BLaER1 treated with 17β-estradiol and CSF1 and Interleukin-3, amounts not matched to agents 10 nM and 100 nM (cell line): ENCODE measurements around the gene GRB7.

Experiments
- H3K27ac ChIP-seq, 11 experiments: shearing (Covaris generic); formaldehyde crosslinking; 2 replicates each; pipeline ENCODE4 v1.8.1; 2022
- H3K27me3 ChIP-seq, 11 experiments: shearing (Covaris generic); formaldehyde crosslinking; 2 replicates each; pipeline ENCODE4 v1.8.1; 2022
- H3K36me3 ChIP-seq, 11 experiments: shearing (Covaris generic); formaldehyde crosslinking; 2 replicates each; pipeline ENCODE4 v1.8.1; 2022
- H3K4me1 ChIP-seq, 10 experiments: shearing (Covaris generic); formaldehyde crosslinking; 2 replicates each; pipeline ENCODE4 v1.8.1; 2022
- H3K4me2 ChIP-seq, 11 experiments: shearing (Covaris generic); formaldehyde crosslinking; 2 replicates each; pipeline ENCODE4 v1.8.1; 2022
- H3K4me3 ChIP-seq, 10 experiments: shearing (Covaris generic); formaldehyde crosslinking; 2 replicates each; pipeline ENCODE4 v1.8.1; 2022
- H3K9ac ChIP-seq, 11 experiments: shearing (Covaris generic); formaldehyde crosslinking; 2 replicates each; pipeline ENCODE4 v1.8.1; 2022
- H3K9me3 ChIP-seq, 11 experiments: shearing (Covaris generic); formaldehyde crosslinking; replicated peaks in 1 of 11; 2 replicates each; pipeline ENCODE4 v1.8.1; 2022
- H4K20me1 ChIP-seq, 11 experiments: shearing (Covaris generic); formaldehyde crosslinking; 2 replicates each; pipeline ENCODE4 v1.8.1; 2022
- Cebpa-rat ChIP-seq, 11 experiments: shearing (Covaris generic); IDR thresholded peaks; 2 replicates each; pipeline ENCODE4 v1.8.1; 2022

The GRB7 gene

GRCh38 chr17:39781861-39782213 lies 44.1 kb downstream of the GRB7 start:
- H3K4me3 ChIP-seq, result no peak overlapping the region
- peaks cover 0 to 45% (median 0%) of the 10 kb centered on the region in 11 experiments; a peak in 8 of 22 replicates for H3K27me3 ChIP-seq
- peak overlapping the region in 7 of 11 experiments; percentile 13 to 66 (median 39); a peak in 9 of 22 replicates for H3K4me2 ChIP-seq
- no peak overlapping the region for H3K9ac ChIP-seq
- H3K36me3 ChIP-seq, result no peaks in the 10 kb centered on the region
- H3K9me3 ChIP-seq, result no peaks in the 10 kb centered on the region
- TF ChIP-seq Cebpa-rat (IDR thresholded peaks at IDR 0.05), result no peak
- peaks cover 8 to 32% (median 20%) of the 10 kb centered on the region in 10 experiments; a peak in 18 of 20 replicates for H3K4me1 ChIP-seq
- no peak overlapping the region for H3K27ac ChIP-seq
- H4K20me1 ChIP-seq, result no peaks in the 10 kb centered on the region; a peak in 1 of 22 replicates

DNA sequence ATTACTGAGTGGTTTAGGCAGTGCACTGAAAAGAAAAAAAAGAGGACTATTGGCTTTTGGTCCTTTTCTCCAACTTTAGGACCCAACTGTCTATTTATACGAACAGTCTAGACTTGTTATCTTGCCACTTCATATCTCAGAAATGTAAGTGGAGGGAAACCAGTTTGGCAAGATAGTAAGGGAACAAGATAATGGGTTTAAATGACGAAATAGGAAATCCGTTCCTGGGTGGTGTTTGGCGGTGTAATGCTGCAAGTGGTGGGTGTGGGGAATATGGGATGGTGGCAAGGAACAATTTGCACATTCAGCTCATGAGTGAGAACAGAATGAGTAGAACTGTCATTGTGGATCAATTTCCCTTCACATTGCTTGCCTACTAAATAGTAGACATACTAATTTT lies 44.7 kb downstream of the GRB7 start:
- Histone ChIP-seq H3K36me3 (no peaks in the 10 kb centered on the region), H3K9me3 (no peaks in the 10 kb centered on the region), H4K20me1 (no peaks in the 10 kb centered on the region; a peak in 1 of 22 replicates), H3K4me1 (peaks cover 8 to 39% (median 26%) of the 10 kb centered on the region in 10 experiments; a peak in 19 of 20 replicates), H3K27ac (no peak overlapping the region), H3K4me2 (peak overlapping the region in 9 of 11 experiments; percentile 13 to 47 (median 26); a peak in 10 of 22 replicates), H3K9ac (no peak overlapping the region), H3K27me3 (peaks cover 0 to 45% (median 0%) of the 10 kb centered on the region in 11 experiments; a peak in 8 of 22 replicates), H3K4me3 (no peak overlapping the region)
- no peak for TF ChIP-seq Cebpa-rat (IDR thresholded peaks at IDR 0.05)

GRCh38 chr17:39782980-39783379 lies 45.2 kb downstream of the GRB7 start:
- peaks cover 0 to 42% (median 0%) of the 10 kb centered on the region in 11 experiments; a peak in 8 of 22 replicates for H3K27me3 ChIP-seq
- no peaks in the 10 kb centered on the region for H3K36me3 ChIP-seq
- no peak for TF ChIP-seq Cebpa-rat (IDR thresholded peaks at IDR 0.05)
- H3K9me3 ChIP-seq, result no peaks in the 10 kb centered on the region
- H4K20me1 ChIP-seq, result no peaks in the 10 kb centered on the region; a peak in 1 of 22 replicates
- H3K4me3 ChIP-seq, result no peak overlapping the region
- H3K27ac ChIP-seq, result no peak overlapping the region
- peaks cover 8 to 44% (median 28%) of the 10 kb centered on the region in 10 experiments; a peak in 19 of 20 replicates for H3K4me1 ChIP-seq
- H3K4me2 ChIP-seq, result peak overlapping the region in 5 of 11 experiments; percentile 13 to 47 (median 23); a peak in 5 of 22 replicates
- no peak overlapping the region for H3K9ac ChIP-seq

DNA sequence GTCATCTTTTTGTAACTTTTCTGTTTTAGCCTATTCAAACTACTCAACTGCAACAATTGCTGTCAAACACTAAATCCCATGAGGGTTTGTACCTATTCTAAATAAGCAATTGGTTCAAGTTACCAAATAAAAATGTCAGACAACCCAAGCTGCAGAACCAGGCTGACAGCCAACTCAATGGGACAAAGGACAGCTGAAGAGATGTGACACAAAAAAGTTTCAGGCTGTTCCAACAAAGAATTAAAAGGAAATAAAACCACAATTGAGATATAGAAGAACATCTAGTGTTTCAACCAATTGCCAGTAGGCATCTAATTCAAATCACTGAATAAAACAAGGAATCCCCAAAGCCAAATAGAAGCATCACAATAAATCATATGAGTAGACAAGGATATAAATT lies 49.3 kb downstream of the GRB7 start:
- TF ChIP-seq Cebpa-rat (IDR thresholded peaks at IDR 0.05), result no peak
- no peak overlapping the region for H3K27ac ChIP-seq
- no peaks in the 10 kb centered on the region for H3K9me3 ChIP-seq
- peaks cover 0 to 9% (median 0%) of the 10 kb centered on the region in 11 experiments; a peak in 7 of 22 replicates for H3K27me3 ChIP-seq
- H3K4me1 ChIP-seq, result peaks cover 0 to 49% (median 20%) of the 10 kb centered on the region in 10 experiments; a peak in 17 of 20 replicates
- no peak overlapping the region for H3K9ac ChIP-seq
- no peaks in the 10 kb centered on the region; a peak in 1 of 22 replicates for H4K20me1 ChIP-seq
- no peaks in the 10 kb centered on the region for H3K36me3 ChIP-seq
- H3K4me2 ChIP-seq, result peak overlapping the region in 6 of 11 experiments; percentile 12 to 65 (median 34); a peak in 12 of 22 replicates
- H3K4me3 ChIP-seq, result no peak overlapping the region

GRCh38 chr17:39787743-39788484 lies 50.2 kb downstream of the GRB7 start:
- Histone ChIP-seq H3K36me3 (no peaks in the 10 kb centered on the region), H4K20me1 (no peaks in the 10 kb centered on the region; a peak in 1 of 22 replicates), H3K4me2 (peak overlapping the region in 6 of 11 experiments; percentile 12 to 65 (median 34); a peak in 11 of 22 replicates), H3K4me3 (no peak overlapping the region), H3K9ac (no peak overlapping the region), H3K4me1 (peaks cover 0 to 53% (median 24%) of the 10 kb centered on the region in 10 experiments; a peak in 16 of 20 replicates), H3K27me3 (0 out of 22 replicates have a peak, but pooled peaks cover 0 to under 1% (median 0%) of the 10 kb centered on the region in 11 experiments), H3K9me3 (no peaks in the 10 kb centered on the region), H3K27ac (no peak overlapping the region)
- TF ChIP-seq Cebpa-rat (IDR thresholded peaks at IDR 0.05), result no peak

DNA sequence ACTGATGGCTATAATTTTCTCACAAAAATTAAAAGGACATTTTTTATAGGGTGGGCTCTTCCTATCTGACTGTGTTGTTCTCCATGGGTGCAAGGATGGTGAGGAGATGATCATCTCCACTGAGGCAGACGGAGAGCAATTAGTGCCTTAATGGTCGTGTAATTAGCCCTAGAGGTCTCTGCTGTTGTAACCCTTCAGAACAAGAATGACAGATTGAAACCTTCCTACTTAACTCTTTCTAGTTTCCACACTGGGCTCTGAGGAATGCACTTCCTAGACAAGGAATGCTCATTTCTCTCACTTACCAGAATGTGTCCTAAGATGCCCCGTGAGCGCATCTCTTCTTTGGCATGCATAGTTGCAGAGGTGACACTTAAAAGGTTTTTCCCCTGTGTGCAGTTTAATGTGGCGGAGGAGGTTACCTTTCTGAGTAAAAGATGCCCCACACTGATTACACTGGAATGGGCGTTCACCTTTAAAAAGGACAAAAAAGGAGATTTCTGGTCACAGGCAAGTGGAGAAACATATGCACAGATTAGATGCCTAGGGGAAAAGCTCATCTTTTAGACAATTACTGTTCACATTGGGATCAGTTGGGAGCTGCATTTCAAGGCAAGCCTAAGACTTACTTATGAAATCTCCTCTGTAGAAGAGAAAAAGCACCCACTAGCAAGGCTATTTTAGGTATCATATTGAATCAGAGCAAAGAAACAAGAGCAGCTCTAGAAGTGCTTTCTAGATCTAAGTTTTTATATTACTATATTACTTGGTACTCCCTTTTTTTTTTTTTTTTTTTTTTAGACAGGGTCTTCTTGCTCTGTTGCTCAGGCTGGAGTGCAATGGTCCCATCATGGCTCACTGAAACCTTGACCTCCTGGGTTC lies 53.6 kb downstream of the GRB7 start:
- H3K9ac ChIP-seq, result no peak overlapping the region
- no peaks in the 10 kb centered on the region for H4K20me1 ChIP-seq
- H3K4me2 ChIP-seq, result peak overlapping the region in 4 of 11 experiments; percentile 67 to 86 (median 76); a peak in 5 of 22 replicates
- H3K27me3 ChIP-seq, result no peaks in the 10 kb centered on the region
- no peak overlapping the region for H3K4me3 ChIP-seq
- no peak overlapping the region for H3K27ac ChIP-seq
- no peak for TF ChIP-seq Cebpa-rat (IDR thresholded peaks at IDR 0.05)
- no peaks in the 10 kb centered on the region for H3K9me3 ChIP-seq
- H3K36me3 ChIP-seq, result no peaks in the 10 kb centered on the region
- H3K4me1 ChIP-seq, result peaks cover 0 to 80% (median 52%) of the 10 kb centered on the region in 10 experiments; a peak in 16 of 20 replicates

- peak overlapping the region in 3 of 11 experiments; percentile 79 to 84 (median 81); a peak in 4 of 22 replicates for H3K27ac ChIP-seq
- peaks cover 0 to 68% (median 41%) of the 10 kb centered on the region in 10 experiments; a peak in 16 of 20 replicates for H3K4me1 ChIP-seq
Observed at GRCh38 chr17:39792526-39793221, 54.9 kb downstream of the GRB7 start.

DNA sequence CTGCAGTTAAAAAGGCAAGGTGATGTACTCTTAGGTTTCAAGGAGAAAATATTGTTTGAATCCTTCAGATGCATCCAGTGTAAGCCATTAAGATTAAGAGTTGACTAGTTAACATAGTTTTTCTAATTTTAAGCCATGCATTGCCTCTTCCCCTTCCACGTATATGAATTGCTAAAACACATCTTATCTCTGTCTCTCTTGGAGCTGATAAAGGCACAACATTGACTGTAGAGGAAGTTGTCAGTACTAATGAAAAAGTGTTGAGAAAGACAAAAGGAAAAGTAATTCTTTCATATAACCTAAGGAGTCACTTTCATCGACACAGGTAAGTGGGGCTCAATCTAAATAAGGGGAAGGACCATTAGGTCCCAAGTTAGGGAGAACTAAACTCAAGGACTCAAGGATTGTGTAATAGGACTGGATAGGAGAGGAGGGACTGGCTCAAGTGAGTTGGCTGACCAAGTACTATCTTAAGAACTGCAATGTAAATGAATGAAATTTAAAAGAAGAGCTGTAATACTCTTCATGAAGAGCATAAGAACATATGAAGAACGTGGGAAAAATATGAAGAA lies 55.6 kb downstream of the GRB7 start:
- H3K4me2 ChIP-seq, result peak overlapping the region in 9 of 11 experiments; percentile 18 to 87 (median 70); a peak in 16 of 22 replicates

More at GRCh38 chr17:39792526-39793221, 54.9 kb downstream of the GRB7 start:
- no peak overlapping the region for H3K4me3 ChIP-seq
- TF ChIP-seq Cebpa-rat (IDR thresholded peaks at IDR 0.05), result no peak
- no peaks in the 10 kb centered on the region for H3K27me3 ChIP-seq
- no peaks in the 10 kb centered on the region for H4K20me1 ChIP-seq
- no peaks in the 10 kb centered on the region for H3K36me3 ChIP-seq
- H3K9me3 ChIP-seq, result no peaks in the 10 kb centered on the region
- peak overlapping the region in 9 of 11 experiments; percentile 18 to 87 (median 70); a peak in 15 of 22 replicates for H3K4me2 ChIP-seq
- no peak overlapping the region for H3K9ac ChIP-seq

More for the DNA sequence above, 55.6 kb downstream of the GRB7 start:
- H3K36me3 ChIP-seq, result no peaks in the 10 kb centered on the region
- no peaks in the 10 kb centered on the region for H3K9me3 ChIP-seq
- no peak for TF ChIP-seq Cebpa-rat (IDR thresholded peaks at IDR 0.05)
- no peaks in the 10 kb centered on the region for H4K20me1 ChIP-seq
- peak overlapping the region in 1 of 11 experiments; percentile 62; a peak in 1 of 22 replicates for H3K9ac ChIP-seq
- H3K4me1 ChIP-seq, result peaks cover 0 to 61% (median 38%) of the 10 kb centered on the region in 10 experiments; a peak in 16 of 20 replicates
- no peaks in the 10 kb centered on the region for H3K27me3 ChIP-seq
- no peak overlapping the region for H3K4me3 ChIP-seq
- peak overlapping the region in 5 of 11 experiments; percentile 2 to 84 (median 79); a peak in 7 of 22 replicates for H3K27ac ChIP-seq
